Measurements from ENCODE around the gene ERBB4. TPM values are rescaled to one million over a fixed set of nuclear protein-coding genes. Genes with fewer than 3 reads are reported as not detected.

The ERBB4 gene
- total RNA-seq, 5 donors from 2014 or later (not counting 1 experiment from before 2014, with no cell fraction given): 0.03 to 0.06 TPM; not detected in 3

DNA sequence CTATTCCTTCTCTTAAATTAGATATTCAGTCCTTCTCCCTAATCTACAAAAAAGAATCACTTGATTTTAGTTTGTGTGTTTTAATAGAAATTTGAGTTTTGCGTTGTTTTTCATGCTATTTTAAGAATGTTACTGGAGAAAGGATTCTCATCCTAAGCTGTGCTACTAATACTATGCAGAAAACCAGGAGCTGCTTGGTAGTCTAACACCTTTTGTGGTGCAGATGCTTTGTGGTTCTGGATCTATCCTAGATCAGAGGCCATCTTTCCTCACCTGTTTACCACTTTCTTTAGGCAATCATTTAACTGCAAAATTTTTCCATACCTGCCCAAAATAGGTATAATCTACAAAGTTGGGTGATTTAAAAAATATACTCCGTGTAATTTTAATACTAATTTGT, 1158.6 kb downstream of the ERBB4 start:
- peaks cover 0 to 2% (median 0%) of the 10 kb centered on the region in 3 donors for H3K9me3 Mint-ChIP-seq
- H3K4me3 Mint-ChIP-seq: no peak overlapping the region

DNA sequence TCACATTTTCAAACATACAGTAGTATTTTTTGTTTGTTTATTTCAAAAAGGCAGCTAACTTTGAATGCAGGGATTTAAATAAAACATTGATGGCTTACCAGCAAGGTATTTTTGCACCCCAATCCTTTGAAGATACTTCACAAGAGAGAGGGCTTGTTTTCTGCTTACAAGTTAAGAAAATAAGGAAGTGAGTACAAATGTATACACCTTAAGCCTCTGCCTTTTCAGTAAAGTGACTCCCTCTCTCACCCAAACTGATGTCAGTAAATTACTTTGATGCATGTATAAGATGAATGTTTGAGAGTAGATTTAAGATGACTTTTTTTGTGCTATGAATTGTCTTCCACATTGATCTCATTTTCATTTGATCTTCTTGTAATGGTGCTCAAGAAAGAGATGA, 1162.2 kb downstream of the ERBB4 start:
- CTCF ChIA-PET: no interaction called here
- Histone ChIP-seq H3K4me3 (ENCODE audit: control insufficient read depth in 1 of 2, extremely low read depth in 1 of 2, low read length in 1 of 2) (no peak overlapping the region), H3K9me3 (no peaks in the 10 kb centered on the region), H3K27me3 (replicated peaks in 1 of 2; ENCODE audit: control insufficient read depth in 2 of 2, extremely low read depth in 1 of 2, insufficient read depth in 2 of 2, low read length in 1 of 2) (no peaks in the 10 kb centered on the region), H3K36me3 (ENCODE audit: control insufficient read depth in 2 of 2, extremely low read depth in 1 of 2, insufficient read depth in 1 of 2, low read length in 1 of 2) (no peaks in the 10 kb centered on the region), H3K4me1 (ENCODE audit: control insufficient read depth in 1 of 2, extremely low read depth in 1 of 2, insufficient read depth in 2 of 2, low read length in 2 of 2) (no peaks in the 10 kb centered on the region), H3K27ac (ENCODE audit: low read length) (no peak overlapping the region)
- no peak overlapping the region for H3K4me3 Mint-ChIP-seq
- ATAC-seq (replicated peaks in 1 of 4) (no peak), DNase-seq (no peak)
- peaks cover 0 to 3% (median 2%) of the 10 kb centered on the region in 3 donors for H3K9me3 Mint-ChIP-seq
- POLR2A ChIA-PET: no interaction called here
- H3K27me3 Mint-ChIP-seq: no peaks in the 10 kb centered on the region
- H3K4me1 Mint-ChIP-seq: no peaks in the 10 kb centered on the region
- no peaks in the 10 kb centered on the region for H3K36me3 Mint-ChIP-seq
- H3K27ac Mint-ChIP-seq: no peak overlapping the region

More for the DNA sequence above, 1158.6 kb downstream of the ERBB4 start:
- ChIA-PET CTCF (interaction anchor here in 1 of 2 donors (0.7 kb wide), 1 partner anchor 715 kb away, joined by 3 read pairs; no protein-coding TSS in a partner anchor), POLR2A (no interaction called here)
- no peaks in the 10 kb centered on the region for H3K9me3 ChIP-seq
- H3K4me1 ChIP-seq (ENCODE audit: control insufficient read depth in 1 of 2, extremely low read depth in 1 of 2, insufficient read depth in 2 of 2, low read length in 2 of 2): no peaks in the 10 kb centered on the region
- H3K36me3 ChIP-seq (ENCODE audit: control insufficient read depth in 2 of 2, extremely low read depth in 1 of 2, insufficient read depth in 1 of 2, low read length in 1 of 2): no peaks in the 10 kb centered on the region
- no peak overlapping the region for H3K4me3 ChIP-seq (ENCODE audit: control insufficient read depth in 1 of 2, extremely low read depth in 1 of 2, low read length in 1 of 2)
- ATAC-seq (replicated peaks in 1 of 4): no peak
- H3K27me3 ChIP-seq (replicated peaks in 1 of 2; ENCODE audit: control insufficient read depth in 2 of 2, extremely low read depth in 1 of 2, insufficient read depth in 2 of 2, low read length in 1 of 2): no peaks in the 10 kb centered on the region
- Mint-ChIP-seq H3K4me1 (no peaks in the 10 kb centered on the region), H3K27me3 (no peaks in the 10 kb centered on the region), H3K36me3 (no peaks in the 10 kb centered on the region), H3K27ac (no peak overlapping the region)
- no peak overlapping the region for H3K27ac ChIP-seq (ENCODE audit: low read length)
- no peak for DNase-seq
- WGBS (ENCODE audit: insufficient coverage): no CpG with 5 or more reads among the region's 2 CpGs

DNA sequence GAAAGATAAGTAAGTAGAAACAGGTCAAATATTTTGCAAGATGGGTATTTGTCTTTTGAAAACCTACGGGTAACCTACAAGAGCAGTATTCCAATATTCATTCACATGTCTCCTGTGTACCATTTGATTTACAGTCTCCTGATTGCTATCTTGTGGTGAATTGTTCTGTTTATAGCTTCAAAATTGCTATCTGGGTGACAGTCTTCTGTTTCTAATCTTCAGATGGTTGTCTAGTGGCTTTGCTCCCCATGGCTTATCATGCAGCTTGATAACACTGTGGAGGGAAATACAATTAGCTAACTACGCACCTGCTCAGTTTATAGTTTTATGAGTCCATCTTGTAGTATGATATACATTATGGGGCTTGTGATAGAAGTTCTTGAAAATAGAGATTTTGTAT, 1165.4 kb downstream of the ERBB4 start:
- no CpG with 5 or more reads among the region's 2 CpGs for WGBS (ENCODE audit: insufficient coverage)

DNA sequence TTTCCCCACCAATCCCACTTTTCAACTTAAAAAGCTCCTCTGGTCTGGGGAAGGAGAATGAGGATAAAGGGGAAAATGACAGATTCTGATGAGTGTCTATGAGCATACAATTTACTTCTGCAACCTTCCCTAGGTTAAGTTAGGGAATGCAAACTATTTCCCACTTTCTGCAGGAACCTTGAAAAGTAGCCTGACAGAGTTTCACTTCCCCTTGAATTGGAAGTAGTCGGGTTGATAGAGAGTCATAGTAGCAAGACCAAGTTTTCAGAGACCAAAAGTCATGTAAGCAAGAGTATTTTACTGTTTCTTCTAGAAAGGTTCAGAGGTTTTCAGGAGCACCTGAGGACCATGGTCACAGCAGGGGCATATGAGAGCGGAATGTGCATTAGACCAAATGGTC, 1167.1 kb downstream of the ERBB4 start:
- Histone ChIP-seq H3K36me3 (ENCODE audit: control insufficient read depth in 2 of 2, extremely low read depth in 1 of 2, insufficient read depth in 1 of 2, low read length in 1 of 2) (no peaks in the 10 kb centered on the region), H3K4me1 (ENCODE audit: control insufficient read depth in 1 of 2, extremely low read depth in 1 of 2, insufficient read depth in 2 of 2, low read length in 2 of 2) (no peaks in the 10 kb centered on the region), H3K4me3 (ENCODE audit: control insufficient read depth in 1 of 2, extremely low read depth in 1 of 2, low read length in 1 of 2) (no peak overlapping the region), H3K9me3 (no peaks in the 10 kb centered on the region), H3K27ac (ENCODE audit: low read length) (no peak overlapping the region), H3K27me3 (replicated peaks in 1 of 2; ENCODE audit: control insufficient read depth in 2 of 2, extremely low read depth in 1 of 2, insufficient read depth in 2 of 2, low read length in 1 of 2) (no peaks in the 10 kb centered on the region)
- H3K36me3 Mint-ChIP-seq: no peaks in the 10 kb centered on the region
- no peak overlapping the region for H3K4me3 Mint-ChIP-seq
- ChIA-PET POLR2A (no interaction called here), CTCF (no interaction called here)
- H3K27ac Mint-ChIP-seq: no peak overlapping the region
- ATAC-seq (replicated peaks in 1 of 4) (no peak), DNase-seq (no peak)
- no peaks in the 10 kb centered on the region for H3K27me3 Mint-ChIP-seq
- WGBS (ENCODE audit: insufficient coverage): 86% methylated on average over 1 of the region's 2 CpGs
- no peaks in the 10 kb centered on the region for H3K4me1 Mint-ChIP-seq
- peaks cover 0 to 12% (median 2%) of the 10 kb centered on the region in 3 donors for H3K9me3 Mint-ChIP-seq

More for the DNA sequence above, 1165.4 kb downstream of the ERBB4 start:
- H3K9me3 ChIP-seq: no peaks in the 10 kb centered on the region
- no peak for DNase-seq
- Mint-ChIP-seq H3K9me3 (peaks cover 0 to 4% (median 2%) of the 10 kb centered on the region in 3 donors), H3K4me3 (no peak overlapping the region), H3K27me3 (no peaks in the 10 kb centered on the region), H3K4me1 (no peaks in the 10 kb centered on the region), H3K27ac (no peak overlapping the region), H3K36me3 (no peaks in the 10 kb centered on the region)
- no peaks in the 10 kb centered on the region for H3K4me1 ChIP-seq (ENCODE audit: control insufficient read depth in 1 of 2, extremely low read depth in 1 of 2, insufficient read depth in 2 of 2, low read length in 2 of 2)
- ChIA-PET POLR2A (no interaction called here), CTCF (no interaction called here)
- H3K4me3 ChIP-seq (ENCODE audit: control insufficient read depth in 1 of 2, extremely low read depth in 1 of 2, low read length in 1 of 2): no peak overlapping the region
- no peak for ATAC-seq (replicated peaks in 1 of 4)
- no peaks in the 10 kb centered on the region for H3K36me3 ChIP-seq (ENCODE audit: control insufficient read depth in 2 of 2, extremely low read depth in 1 of 2, insufficient read depth in 1 of 2, low read length in 1 of 2)
- H3K27me3 ChIP-seq (replicated peaks in 1 of 2; ENCODE audit: control insufficient read depth in 2 of 2, extremely low read depth in 1 of 2, insufficient read depth in 2 of 2, low read length in 1 of 2): no peaks in the 10 kb centered on the region
- H3K27ac ChIP-seq (ENCODE audit: low read length): no peak overlapping the region

DNA sequence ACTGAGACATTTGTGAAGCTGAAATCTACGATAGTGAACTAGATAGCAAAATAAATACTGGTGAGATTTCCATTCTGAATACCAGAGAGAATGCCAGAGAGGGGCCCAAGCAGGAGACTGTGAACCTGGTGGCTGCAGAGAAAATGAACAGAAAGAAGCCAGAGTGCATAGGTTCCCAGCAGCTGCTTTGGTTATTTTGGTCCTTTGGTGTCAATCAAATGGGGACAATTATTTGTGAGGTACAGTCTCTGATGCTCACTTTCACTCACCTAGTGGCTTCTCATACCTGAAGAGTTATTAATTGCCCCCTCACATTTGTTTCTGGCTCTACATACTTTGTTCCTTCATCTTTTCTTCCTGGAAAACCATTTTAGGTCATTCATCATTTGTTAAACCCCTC, 1170.1 kb downstream of the ERBB4 start:
- Mint-ChIP-seq H3K9me3 (peaks cover 4 to 19% (median 8%) of the 10 kb centered on the region in 3 donors), H3K4me1 (no peaks in the 10 kb centered on the region), H3K36me3 (no peaks in the 10 kb centered on the region), H3K4me3 (no peak overlapping the region), H3K27me3 (no peaks in the 10 kb centered on the region), H3K27ac (no peak overlapping the region)
- H3K4me1 ChIP-seq (ENCODE audit: control insufficient read depth in 1 of 2, extremely low read depth in 1 of 2, insufficient read depth in 2 of 2, low read length in 2 of 2): no peaks in the 10 kb centered on the region
- H3K9me3 ChIP-seq: no peaks in the 10 kb centered on the region
- H3K27me3 ChIP-seq (replicated peaks in 1 of 2; ENCODE audit: control insufficient read depth in 2 of 2, extremely low read depth in 1 of 2, insufficient read depth in 2 of 2, low read length in 1 of 2): no peaks in the 10 kb centered on the region
- no peak overlapping the region for H3K4me3 ChIP-seq (ENCODE audit: control insufficient read depth in 1 of 2, extremely low read depth in 1 of 2, low read length in 1 of 2)
- ATAC-seq (replicated peaks in 1 of 4) (no peak), DNase-seq (no peak)
- ChIA-PET CTCF (no interaction called here), POLR2A (interaction anchor here in 1 of 2 donors (0.6 kb wide), 1 partner anchor 23 kb away, joined by 4 read pairs; no protein-coding TSS in a partner anchor)
- H3K36me3 ChIP-seq (ENCODE audit: control insufficient read depth in 2 of 2, extremely low read depth in 1 of 2, insufficient read depth in 1 of 2, low read length in 1 of 2): no peaks in the 10 kb centered on the region
- WGBS (ENCODE audit: insufficient coverage): 43% methylated on average over 1 of the region's 1 CpG
- H3K27ac ChIP-seq (ENCODE audit: low read length): no peak overlapping the region

DNA sequence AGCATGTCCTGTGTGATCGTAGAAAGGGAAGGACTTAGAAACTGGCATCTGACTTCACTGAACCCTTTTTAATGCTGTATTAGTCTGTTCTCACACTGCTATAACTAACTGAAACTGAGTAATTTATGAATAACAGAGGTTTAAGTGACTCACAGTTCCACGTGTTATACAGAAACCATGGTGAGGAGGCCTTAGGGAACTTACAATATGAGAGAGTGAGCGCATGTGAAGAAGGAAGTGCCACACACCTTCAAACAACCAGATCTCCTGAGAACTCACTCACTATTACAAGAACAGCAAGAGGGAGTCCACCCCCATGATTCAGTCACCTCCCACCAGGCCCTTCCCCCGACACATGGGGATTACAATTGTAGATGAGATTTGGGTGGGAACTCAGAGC, 1170.9 kb downstream of the ERBB4 start:
- H3K4me3 Mint-ChIP-seq: no peak overlapping the region
- H3K4me1 Mint-ChIP-seq: no peaks in the 10 kb centered on the region
- Histone ChIP-seq H3K9me3 (no peaks in the 10 kb centered on the region), H3K4me1 (ENCODE audit: control insufficient read depth in 1 of 2, extremely low read depth in 1 of 2, insufficient read depth in 2 of 2, low read length in 2 of 2) (no peaks in the 10 kb centered on the region), H3K27ac (ENCODE audit: low read length) (no peak overlapping the region), H3K36me3 (ENCODE audit: control insufficient read depth in 2 of 2, extremely low read depth in 1 of 2, insufficient read depth in 1 of 2, low read length in 1 of 2) (no peaks in the 10 kb centered on the region), H3K4me3 (ENCODE audit: control insufficient read depth in 1 of 2, extremely low read depth in 1 of 2, low read length in 1 of 2) (no peak overlapping the region), H3K27me3 (replicated peaks in 1 of 2; ENCODE audit: control insufficient read depth in 2 of 2, extremely low read depth in 1 of 2, insufficient read depth in 2 of 2, low read length in 1 of 2) (no peaks in the 10 kb centered on the region)
- ChIA-PET CTCF (no interaction called here), POLR2A (no interaction called here)
- no peaks in the 10 kb centered on the region for H3K27me3 Mint-ChIP-seq
- peaks cover 4 to 19% (median 9%) of the 10 kb centered on the region in 3 donors for H3K9me3 Mint-ChIP-seq
- DNase-seq: no peak
- H3K36me3 Mint-ChIP-seq: no peaks in the 10 kb centered on the region
- no peak overlapping the region for H3K27ac Mint-ChIP-seq
- WGBS (ENCODE audit: insufficient coverage): no CpG with 5 or more reads among the region's 4 CpGs
- ATAC-seq (replicated peaks in 1 of 4): no peak

DNA sequence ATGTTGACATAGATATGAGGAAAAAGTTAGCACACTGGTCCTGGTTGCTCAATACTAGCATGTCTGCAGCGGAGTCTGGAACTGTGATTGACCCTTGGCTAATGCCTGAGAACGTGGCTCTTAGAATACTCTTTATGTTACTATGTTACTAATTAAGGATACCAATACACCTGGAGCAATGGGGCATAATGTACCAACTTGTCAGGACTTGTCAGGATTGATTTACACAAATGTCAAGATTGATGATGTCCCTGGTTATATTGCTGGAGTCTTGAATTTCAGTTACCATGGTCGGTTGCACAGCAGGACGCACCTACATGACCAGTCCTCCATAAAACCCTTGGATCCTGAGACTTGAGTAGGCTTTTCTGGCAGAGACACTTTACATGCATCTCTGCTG, 1171.3 kb downstream of the ERBB4 start:
- Histone ChIP-seq H3K27ac (ENCODE audit: low read length) (no peak overlapping the region), H3K9me3 (no peaks in the 10 kb centered on the region), H3K4me1 (ENCODE audit: control insufficient read depth in 1 of 2, extremely low read depth in 1 of 2, insufficient read depth in 2 of 2, low read length in 2 of 2) (no peaks in the 10 kb centered on the region), H3K27me3 (replicated peaks in 1 of 2; ENCODE audit: control insufficient read depth in 2 of 2, extremely low read depth in 1 of 2, insufficient read depth in 2 of 2, low read length in 1 of 2) (no peaks in the 10 kb centered on the region), H3K36me3 (ENCODE audit: control insufficient read depth in 2 of 2, extremely low read depth in 1 of 2, insufficient read depth in 1 of 2, low read length in 1 of 2) (no peaks in the 10 kb centered on the region), H3K4me3 (ENCODE audit: control insufficient read depth in 1 of 2, extremely low read depth in 1 of 2, low read length in 1 of 2) (no peak overlapping the region)
- Mint-ChIP-seq H3K4me1 (no peaks in the 10 kb centered on the region), H3K4me3 (no peak overlapping the region), H3K27ac (no peak overlapping the region), H3K9me3 (peaks cover 4 to 21% (median 9%) of the 10 kb centered on the region in 3 donors), H3K36me3 (no peaks in the 10 kb centered on the region), H3K27me3 (no peaks in the 10 kb centered on the region)
- POLR2A ChIA-PET: no interaction called here
- DNase-seq (no peak), ATAC-seq (replicated peaks in 1 of 4) (no peak)
- CTCF ChIA-PET: no interaction called here
- WGBS (ENCODE audit: insufficient coverage): no CpG with 5 or more reads among the region's 4 CpGs

Data from T-cell (primary cell).